Measurements from ENCODE around the gene KIF17. TPM values are rescaled to one million over a fixed set of nuclear protein-coding genes. Genes with fewer than 3 reads are reported as not detected.
A peak's percentile ranks its signal among the peaks of the same experiment; 100 is the strongest.

KIF17 gene
- total RNA-seq, 1 donor from 2014 or later = 2.2 TPM

DNA sequence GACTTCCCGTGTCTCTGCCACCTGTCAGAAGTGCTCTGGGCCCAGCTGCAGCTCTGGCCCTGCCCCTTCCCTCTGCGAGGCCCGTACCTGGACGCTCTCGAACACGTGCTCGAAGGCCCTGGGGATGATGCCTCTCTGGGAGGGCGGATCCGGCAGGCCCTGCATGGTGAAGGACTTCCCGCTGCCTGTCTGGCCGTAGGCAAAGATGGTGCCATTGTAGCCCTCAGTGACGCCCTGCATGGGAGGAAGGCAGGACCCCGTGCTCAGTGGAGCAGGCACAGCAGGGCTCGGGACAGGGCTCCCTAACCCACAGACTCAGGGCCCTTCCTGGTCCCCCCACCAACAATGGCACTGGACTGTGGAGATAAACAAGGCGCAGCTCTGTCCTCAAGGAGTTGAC, 2.4 kb downstream of the KIF17 start:
- no peaks in the 10 kb centered on the region for H3K36me3 Mint-ChIP-seq
- no peak for DNase-seq (ENCODE audit: low spot score)
- H3K9me3 Mint-ChIP-seq = no peaks in the 10 kb centered on the region
- Histone ChIP-seq H3K4me3 (no peak overlapping the region), H3K36me3 (no peaks in the 10 kb centered on the region), H2AFZ (replicated peaks) (no peak overlapping the region), H3K9me3 (ENCODE audit: low read depth) (no peaks in the 10 kb centered on the region), H3K79me2 (ENCODE audit: low read depth) (no peaks in the 10 kb centered on the region), H3K4me2 (no peak overlapping the region), H3K9ac (no peak overlapping the region), H4K20me1 (ENCODE audit: low read depth) (no peaks in the 10 kb centered on the region), H3K27ac (no peak overlapping the region), H3K27me3 (peaks cover 35% of the 10 kb centered on the region), H3K4me1 (no peaks in the 10 kb centered on the region), H3F3A (ENCODE audit: low read depth) (peaks cover 4% of the 10 kb centered on the region)
- H3K27ac Mint-ChIP-seq = no peak overlapping the region
- TF ChIP-seq EZH2 (IDR thresholded peaks at IDR 0.05) = no peak
- H3K27me3 Mint-ChIP-seq (ENCODE audit: insufficient read depth, low read depth) = peaks cover 15% of the 10 kb centered on the region
- H3K4me3 Mint-ChIP-seq = no peak overlapping the region
- H3K4me1 Mint-ChIP-seq = peaks cover 32% of the 10 kb centered on the region

DNA sequence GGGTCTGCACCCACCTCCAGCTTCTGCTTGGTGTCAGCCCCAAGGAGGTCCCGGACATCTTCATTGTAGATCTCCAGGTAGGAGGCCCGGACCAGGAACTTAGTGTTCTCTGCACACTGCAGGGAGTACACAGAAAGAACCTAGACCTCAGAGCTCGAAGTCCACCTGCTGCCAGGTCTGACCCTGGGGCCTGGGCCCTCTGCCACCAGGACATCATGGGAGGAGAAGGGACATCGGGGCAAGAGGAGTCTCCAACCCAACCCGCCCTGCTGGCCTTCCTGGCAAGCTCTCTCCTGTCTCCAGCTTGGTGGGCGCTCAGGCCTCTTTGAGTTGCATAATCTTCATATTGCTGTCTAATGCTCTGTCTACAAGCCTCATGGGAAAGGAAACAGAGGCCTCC, 4.4 kb downstream of the KIF17 start:
- Mint-ChIP-seq H3K27me3 (ENCODE audit: insufficient read depth, low read depth) (peaks cover 14% of the 10 kb centered on the region), H3K4me3 (no peak overlapping the region)
- DNase-seq (ENCODE audit: low spot score) = no peak

DNA sequence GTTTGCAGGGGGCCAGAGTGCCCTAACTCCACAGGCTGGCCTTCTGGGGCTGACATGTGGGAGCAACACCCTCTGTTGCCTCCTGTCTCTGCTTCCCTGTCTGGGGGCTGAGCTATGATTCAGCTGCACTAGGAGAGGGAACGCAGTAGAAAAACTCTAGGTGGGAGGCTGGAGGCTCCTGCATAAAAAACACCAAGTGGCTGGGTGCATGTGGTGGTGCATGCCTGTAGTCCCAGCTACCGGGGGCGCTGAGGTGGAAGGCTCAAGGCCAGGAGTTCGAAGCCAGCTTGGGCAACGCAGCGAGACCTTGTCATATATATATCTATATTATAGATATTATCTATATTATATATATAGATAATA, 5.6 kb downstream of the KIF17 start:
- H3K9ac ChIP-seq = no peak overlapping the region
- H3K4me1 Mint-ChIP-seq = peaks cover 32% of the 10 kb centered on the region
- H2AFZ ChIP-seq (replicated peaks) = no peak overlapping the region
- H3K27me3 ChIP-seq = peaks cover 7% of the 10 kb centered on the region
- no peaks in the 10 kb centered on the region for H3K4me1 ChIP-seq
- H3K36me3 Mint-ChIP-seq = no peaks in the 10 kb centered on the region
- no peak for TF ChIP-seq EZH2 (IDR thresholded peaks at IDR 0.05)
- no peak for TF ChIP-seq EZH2phosphoT487 (IDR thresholded peaks at IDR 0.05)
- TF ChIP-seq, protein P1, sequence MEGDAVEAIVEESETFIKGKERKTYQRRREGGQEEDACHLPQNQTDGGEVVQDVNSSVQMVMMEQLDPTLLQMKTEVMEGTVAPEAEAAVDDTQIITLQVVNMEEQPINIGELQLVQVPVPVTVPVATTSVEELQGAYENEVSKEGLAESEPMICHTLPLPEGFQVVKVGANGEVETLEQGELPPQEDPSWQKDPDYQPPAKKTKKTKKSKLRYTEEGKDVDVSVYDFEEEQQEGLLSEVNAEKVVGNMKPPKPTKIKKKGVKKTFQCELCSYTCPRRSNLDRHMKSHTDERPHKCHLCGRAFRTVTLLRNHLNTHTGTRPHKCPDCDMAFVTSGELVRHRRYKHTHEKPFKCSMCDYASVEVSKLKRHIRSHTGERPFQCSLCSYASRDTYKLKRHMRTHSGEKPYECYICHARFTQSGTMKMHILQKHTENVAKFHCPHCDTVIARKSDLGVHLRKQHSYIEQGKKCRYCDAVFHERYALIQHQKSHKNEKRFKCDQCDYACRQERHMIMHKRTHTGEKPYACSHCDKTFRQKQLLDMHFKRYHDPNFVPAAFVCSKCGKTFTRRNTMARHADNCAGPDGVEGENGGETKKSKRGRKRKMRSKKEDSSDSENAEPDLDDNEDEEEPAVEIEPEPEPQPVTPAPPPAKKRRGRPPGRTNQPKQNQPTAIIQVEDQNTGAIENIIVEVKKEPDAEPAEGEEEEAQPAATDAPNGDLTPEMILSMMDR (IDR thresholded peaks at IDR 0.05) = no peak
- no peaks in the 10 kb centered on the region for H4K20me1 ChIP-seq (ENCODE audit: low read depth)
- peaks cover 10% of the 10 kb centered on the region for H3K27me3 Mint-ChIP-seq (ENCODE audit: insufficient read depth, low read depth)
- H3K27ac ChIP-seq = no peak overlapping the region
- H3K4me3 ChIP-seq = no peak overlapping the region
- no peak overlapping the region for H3K4me3 Mint-ChIP-seq
- H3K27ac Mint-ChIP-seq = no peak overlapping the region
- no peaks in the 10 kb centered on the region for H3K9me3 Mint-ChIP-seq
- no peaks in the 10 kb centered on the region for H3K79me2 ChIP-seq (ENCODE audit: low read depth)
- H3K4me2 ChIP-seq = no peak overlapping the region
- no peaks in the 10 kb centered on the region for H3K9me3 ChIP-seq (ENCODE audit: low read depth)
- no peak for DNase-seq (ENCODE audit: low spot score)
- H3F3A ChIP-seq (ENCODE audit: low read depth) = peaks cover 4% of the 10 kb centered on the region
- H3K36me3 ChIP-seq = no peaks in the 10 kb centered on the region

More for the DNA sequence above, 4.4 kb downstream of the KIF17 start:
- Histone ChIP-seq H3K4me2 (no peak overlapping the region), H4K20me1 (ENCODE audit: low read depth) (no peaks in the 10 kb centered on the region), H3K4me1 (no peaks in the 10 kb centered on the region), H3K9ac (no peak overlapping the region), H3K4me3 (no peak overlapping the region), H3K9me3 (ENCODE audit: low read depth) (no peaks in the 10 kb centered on the region), H3F3A (ENCODE audit: low read depth) (peaks cover 4% of the 10 kb centered on the region), H3K27me3 (peaks cover 15% of the 10 kb centered on the region), H3K36me3 (no peaks in the 10 kb centered on the region), H3K27ac (no peak overlapping the region), H2AFZ (replicated peaks) (no peak overlapping the region), H3K79me2 (ENCODE audit: low read depth) (no peaks in the 10 kb centered on the region)
- Mint-ChIP-seq H3K9me3 (no peaks in the 10 kb centered on the region), H3K4me1 (peaks cover 33% of the 10 kb centered on the region), H3K36me3 (no peaks in the 10 kb centered on the region), H3K27ac (peak overlapping the region; percentile 14)
- no peak for TF ChIP-seq EZH2 (IDR thresholded peaks at IDR 0.05)
- TF ChIP-seq EZH2phosphoT487 (IDR thresholded peaks at IDR 0.05) = no peak
- TF ChIP-seq, protein P1 (IDR thresholded peaks at IDR 0.05) = no peak

DNA sequence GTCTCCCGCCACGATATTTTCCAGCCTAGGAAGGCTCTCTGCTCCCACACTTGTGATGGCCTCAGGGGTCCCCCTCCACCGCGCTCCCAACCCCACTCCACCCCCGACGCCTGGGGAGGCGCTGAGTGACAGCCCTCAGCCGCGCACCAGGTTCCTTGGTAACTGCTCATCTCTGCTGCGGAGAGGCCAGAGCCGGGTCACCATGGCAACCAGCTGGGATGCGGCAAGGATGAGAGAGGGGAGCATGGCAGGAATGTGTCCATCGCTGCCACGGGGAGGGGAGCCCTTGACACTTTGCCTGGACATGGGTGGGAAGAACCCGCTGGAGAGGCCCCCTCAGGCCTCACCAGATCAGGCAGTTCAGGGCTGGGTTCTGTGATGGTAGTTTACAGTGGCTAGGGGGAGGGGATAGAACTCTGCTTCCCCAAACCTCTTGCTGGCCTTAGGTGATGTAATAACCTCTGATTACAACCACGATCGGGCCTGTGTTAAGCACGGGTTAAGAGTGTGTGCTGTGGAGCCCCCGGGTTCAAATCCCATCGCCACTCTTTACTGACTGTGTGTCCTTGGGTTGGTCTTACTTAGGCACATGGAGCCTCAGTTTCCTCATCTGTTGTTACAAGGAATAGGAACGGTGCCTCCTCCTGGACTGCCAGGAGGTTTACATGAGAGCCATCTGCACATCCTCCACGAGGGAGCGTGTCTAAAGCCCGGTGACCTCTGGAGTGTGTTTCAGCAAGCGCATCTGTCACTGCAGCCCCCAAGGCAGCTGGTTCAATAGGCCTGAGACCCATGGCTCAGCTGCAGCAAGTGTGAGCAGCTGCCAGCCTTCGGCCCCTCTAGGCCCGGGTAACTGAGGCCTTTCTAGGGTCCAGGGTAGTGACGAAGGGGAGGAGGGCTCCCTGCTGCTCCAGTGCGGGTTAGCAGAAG, 6.3 kb downstream of the KIF17 start:
- peak; percentile 53 for DNase-seq (ENCODE audit: low spot score)
- Mint-ChIP-seq H3K4me1 (peaks cover 31% of the 10 kb centered on the region), H3K9me3 (no peaks in the 10 kb centered on the region), H3K36me3 (no peaks in the 10 kb centered on the region), H3K27me3 (ENCODE audit: insufficient read depth, low read depth) (peaks cover 6% of the 10 kb centered on the region), H3K4me3 (peak overlapping the region; percentile 59), H3K27ac (no peak overlapping the region)
- H3K9me3 ChIP-seq (ENCODE audit: low read depth) = no peaks in the 10 kb centered on the region
- H3K4me1 ChIP-seq = no peaks in the 10 kb centered on the region
- H3K36me3 ChIP-seq = no peaks in the 10 kb centered on the region
- no peaks in the 10 kb centered on the region for H3K79me2 ChIP-seq (ENCODE audit: low read depth)
- H3K4me3 ChIP-seq = no peak overlapping the region
- H3K27ac ChIP-seq = no peak overlapping the region
- no peak overlapping the region for H3K9ac ChIP-seq
- peaks cover under 1% of the 10 kb centered on the region for H3K27me3 ChIP-seq
- TF ChIP-seq, protein P1 (IDR thresholded peaks at IDR 0.05) = no peak
- no peak for TF ChIP-seq EZH2 (IDR thresholded peaks at IDR 0.05)
- TF ChIP-seq EZH2phosphoT487 (IDR thresholded peaks at IDR 0.05) = no peak
- H3F3A ChIP-seq (ENCODE audit: low read depth) = peaks cover 1% of the 10 kb centered on the region
- no peaks in the 10 kb centered on the region for H4K20me1 ChIP-seq (ENCODE audit: low read depth)
- no peak overlapping the region for H2AFZ ChIP-seq (replicated peaks)
- no peak overlapping the region for H3K4me2 ChIP-seq

Data from neural progenitor cell (in vitro differentiated cells).